NCI-H146 treated with DMSO at 0.1 percent for 48 hours (cell line): Measurements from ENCODE around the gene RAB31.
"Not testable (repeated sequence)": the region's sequence is repeated elsewhere in the genome, so short reads cannot be mapped to it uniquely, and the experiment has no call there.

Experiments used
- DNase-seq: peaks from one replicate; lab custom pipeline; 2025; ENCODE audit not compliant: unreplicated experiment; lab: John Stamatoyannopoulos, UW

RAB31 gene

DNA sequence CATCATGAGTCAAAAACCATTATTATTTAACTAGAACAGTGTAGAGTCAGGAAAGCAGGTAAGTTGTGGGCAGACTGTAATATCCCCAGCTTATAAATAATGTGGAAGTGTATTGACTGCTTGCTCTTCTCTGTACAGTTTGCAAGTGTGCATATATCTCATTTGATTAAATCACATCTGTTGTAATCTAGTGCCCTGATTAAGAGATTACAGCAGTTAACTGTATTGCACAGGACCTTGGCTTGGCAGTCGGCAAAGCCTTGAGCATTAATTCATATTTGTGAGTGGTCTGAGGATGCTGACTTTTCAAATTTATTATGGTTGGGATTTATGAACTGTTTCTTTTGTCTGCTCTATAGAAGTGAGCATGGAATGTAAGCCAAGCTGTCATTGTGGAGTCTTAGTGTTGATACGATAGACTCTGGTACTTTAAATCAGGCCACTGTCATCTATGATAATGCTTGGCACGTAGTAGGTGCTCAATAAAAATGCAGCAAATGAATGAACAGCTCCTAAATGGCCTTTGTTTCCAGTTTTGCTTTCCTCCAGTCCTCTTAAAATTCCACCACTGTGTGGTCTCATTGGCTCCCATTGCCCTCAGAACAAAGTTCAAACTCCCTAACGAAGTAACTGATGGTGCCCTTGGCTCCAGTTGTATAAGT lies 48.3 kb downstream of the RAB31 start:
- no peak for DNase-seq

DNA sequence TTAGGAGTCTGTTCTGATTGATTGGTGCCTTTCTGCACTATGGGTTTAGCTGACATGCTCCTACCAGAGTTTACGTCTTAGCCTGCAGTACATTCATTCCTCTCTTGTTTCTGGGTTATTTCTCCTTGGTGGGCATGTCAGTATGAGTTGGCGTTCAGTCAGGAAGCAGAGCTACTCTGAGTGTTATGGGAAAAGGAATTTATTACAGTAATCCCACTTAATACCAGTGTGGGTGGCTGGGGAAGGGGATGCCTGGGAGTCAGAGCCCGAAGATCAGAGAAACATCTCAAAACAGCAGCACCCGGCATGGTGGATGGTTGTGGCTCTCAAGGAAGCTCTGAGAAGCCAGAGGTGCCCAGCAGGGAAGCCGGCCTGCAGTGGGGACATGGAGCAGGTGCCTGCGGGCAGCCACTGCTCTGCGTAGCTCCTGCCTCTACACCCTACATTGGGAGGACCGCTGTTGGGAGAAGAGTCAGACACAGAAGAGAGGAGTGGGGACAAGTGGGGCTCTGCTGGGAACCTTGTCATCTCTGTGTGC lies 48.9 kb downstream of the RAB31 start:
- DNase-seq: no peak

DNA sequence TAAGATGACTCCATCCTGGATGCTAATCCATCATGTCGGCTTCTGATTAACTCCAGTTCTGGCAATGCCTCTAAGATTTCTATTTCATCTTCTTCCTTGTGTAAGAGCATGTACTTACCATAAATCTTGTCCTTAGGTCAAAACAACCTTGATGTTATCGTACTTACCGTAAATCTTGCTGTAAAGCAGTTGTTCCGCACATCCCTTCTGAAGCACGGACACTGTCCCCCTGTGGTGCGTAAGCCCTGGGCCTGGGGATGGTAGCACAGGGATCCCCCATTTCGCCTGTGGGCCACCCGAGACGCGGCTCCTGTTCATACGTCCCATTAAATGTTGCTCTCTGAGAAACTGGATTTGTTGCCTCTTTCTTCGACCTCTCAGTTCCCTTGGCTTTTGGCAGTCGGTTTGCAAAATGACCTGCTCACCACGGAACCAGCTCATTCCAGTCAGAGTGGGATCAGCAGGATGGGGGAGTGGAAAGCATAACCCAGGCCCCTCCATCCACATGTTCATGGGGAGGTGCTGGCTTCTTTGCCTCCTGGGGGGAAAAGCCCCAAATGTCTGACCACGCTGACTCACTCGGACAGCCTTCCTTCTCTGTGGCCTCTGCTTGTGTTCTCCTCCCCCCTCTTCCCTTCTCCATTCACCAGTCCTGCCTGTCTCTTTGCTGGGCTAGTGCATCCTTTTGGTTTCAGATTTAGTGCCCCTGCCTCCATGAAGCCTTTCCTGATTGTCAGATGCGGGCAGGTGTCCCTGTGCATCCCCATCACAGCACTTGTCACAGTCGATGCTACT lies 49.9 kb downstream of the RAB31 start:
- DNase-seq: no peak

DNA sequence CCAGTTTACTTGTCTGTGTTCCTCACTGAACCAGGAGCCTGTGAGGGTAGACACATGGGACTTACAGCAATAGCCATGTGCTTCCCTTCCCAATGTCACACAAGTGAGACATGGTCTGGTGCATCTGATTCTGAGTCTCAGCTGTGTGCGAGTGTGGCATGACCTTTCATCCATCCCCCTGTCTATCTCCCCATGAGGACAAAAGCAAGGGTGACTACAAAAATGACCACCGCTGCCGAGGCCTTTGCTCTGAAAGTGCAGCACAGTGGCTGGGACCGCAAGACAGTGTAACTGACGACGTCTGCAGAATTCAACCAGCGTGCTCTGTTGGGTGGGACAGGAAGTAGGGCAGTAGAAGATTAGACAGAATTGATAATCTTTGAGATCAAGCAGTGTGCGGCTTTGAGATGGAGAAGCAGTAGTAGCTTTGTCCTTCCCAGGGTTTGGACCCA lies 50.5 kb downstream of the RAB31 start:
- DNase-seq: no peak

DNA sequence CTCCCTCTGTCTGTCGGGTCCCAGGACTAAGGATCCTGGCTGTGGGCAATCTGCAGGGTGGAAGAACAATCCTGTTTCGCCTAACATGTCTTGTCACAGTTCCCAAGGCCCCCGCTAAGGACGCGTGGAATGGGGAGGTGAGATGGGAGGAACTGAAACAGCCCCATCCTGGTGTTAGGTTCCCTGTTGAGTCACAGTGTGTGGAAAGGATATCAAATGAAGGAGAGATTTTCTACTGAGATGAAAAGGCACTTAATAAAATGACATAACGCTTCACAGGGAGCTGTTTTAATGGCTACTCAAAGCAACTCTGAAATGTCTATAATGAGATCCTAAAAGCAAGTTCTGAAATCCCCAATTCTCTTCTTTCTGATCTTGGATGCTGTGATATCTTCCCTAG lies 52.5 kb downstream of the RAB31 start:
- DNase-seq: no peak

DNA sequence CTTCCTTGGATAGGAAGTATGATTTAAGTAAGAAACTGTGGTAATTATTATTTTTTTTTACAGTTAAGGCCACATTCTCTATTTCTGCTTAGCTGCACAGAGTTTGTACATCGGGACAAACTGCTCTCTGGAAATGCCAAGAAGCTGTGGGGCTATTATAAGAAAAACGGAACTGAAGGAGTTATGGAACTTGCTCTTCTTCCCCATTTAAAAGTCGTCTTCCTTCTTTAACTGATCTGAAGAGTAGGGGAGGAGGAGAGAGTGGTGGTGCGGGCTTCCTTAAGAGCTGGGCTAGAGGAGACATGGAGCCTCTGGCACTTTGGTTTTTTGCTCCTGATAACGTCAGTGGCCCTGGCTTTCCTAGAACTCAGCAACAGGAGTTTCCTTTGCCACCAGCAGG lies 54.4 kb downstream of the RAB31 start:
- DNase-seq: no peak

DNA sequence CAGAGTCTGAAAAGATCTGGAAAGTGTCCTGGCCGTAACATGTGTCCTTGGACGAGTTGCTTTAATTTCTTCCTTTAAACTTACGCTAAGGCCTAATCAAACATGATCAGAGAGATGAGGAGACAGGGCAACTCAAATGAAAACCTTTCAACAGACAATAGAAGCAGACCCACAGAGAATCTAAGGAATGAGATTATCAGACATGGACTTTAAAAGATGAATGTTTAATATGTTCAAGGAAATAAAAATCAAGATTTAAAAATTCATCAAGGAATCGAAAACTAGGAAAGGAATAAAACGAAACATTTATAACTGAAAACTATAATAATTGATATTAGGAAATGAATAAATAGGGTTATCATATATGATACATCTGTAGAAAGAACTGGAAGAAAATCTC lies 55.1 kb downstream of the RAB31 start:
- DNase-seq: no peak

DNA sequence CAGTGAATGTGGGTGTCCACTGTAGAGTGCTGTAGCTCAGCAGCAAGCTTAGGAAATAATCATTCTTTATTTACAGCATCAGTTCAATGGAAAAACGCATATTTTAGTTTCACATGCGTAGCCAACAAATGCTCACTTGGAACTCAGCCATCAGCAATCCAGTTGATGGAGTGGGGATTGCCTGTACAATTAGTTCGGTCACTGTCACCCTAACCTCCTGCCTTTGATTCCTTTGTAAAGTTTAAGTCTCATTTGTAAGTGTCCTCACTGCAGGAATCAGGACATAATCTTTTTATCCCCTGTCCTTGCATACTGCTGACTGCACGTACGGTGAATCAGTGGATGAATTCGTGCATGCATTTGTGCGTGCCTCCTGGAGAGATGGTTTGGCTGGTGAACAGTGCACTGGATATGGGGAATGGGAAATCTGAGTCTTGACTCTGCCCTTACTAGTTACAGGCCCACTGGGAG lies 55.9 kb downstream of the RAB31 start:
- no peak for DNase-seq

DNA sequence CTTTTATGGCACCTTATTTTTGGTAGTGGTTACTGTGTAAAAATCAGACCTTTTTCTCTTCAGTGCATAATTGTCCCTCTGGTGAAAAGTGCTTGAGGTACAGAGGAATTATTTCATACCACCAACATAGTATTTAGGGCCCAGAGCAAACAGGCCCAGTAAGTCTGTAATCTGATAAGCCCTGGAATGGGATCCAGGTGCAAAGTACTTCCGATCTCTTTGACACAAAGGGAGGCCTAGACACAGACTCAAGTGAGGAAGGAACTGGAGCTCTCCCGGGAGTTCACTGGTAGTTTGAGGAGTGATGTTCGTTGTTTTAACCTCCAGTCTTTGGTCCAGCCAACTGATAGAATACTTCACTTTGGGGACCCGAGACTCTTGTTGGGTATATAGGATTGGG lies 57.4 kb downstream of the RAB31 start:
- no peak for DNase-seq

DNA sequence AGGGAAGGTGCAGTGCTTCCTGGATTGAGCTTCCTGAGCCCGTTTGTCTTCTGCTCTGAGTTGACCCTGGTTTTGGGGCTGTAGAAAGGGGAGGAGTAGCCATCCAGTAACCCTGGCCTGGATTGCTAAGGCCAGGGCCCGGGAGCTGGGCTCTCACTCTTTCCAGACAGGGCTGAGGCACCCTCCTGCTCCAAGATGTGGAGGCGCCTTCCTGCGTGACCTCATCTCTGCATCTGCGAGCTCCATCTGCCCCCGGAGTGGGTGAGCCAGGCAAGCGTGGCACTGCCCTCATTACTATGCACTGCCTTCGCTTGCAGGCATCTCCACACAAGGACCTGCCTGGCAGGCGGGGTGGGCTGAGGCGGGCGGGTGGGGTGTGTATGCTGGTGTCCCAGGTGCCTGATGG lies 58.0 kb downstream of the RAB31 start:
- no peak for DNase-seq

DNA sequence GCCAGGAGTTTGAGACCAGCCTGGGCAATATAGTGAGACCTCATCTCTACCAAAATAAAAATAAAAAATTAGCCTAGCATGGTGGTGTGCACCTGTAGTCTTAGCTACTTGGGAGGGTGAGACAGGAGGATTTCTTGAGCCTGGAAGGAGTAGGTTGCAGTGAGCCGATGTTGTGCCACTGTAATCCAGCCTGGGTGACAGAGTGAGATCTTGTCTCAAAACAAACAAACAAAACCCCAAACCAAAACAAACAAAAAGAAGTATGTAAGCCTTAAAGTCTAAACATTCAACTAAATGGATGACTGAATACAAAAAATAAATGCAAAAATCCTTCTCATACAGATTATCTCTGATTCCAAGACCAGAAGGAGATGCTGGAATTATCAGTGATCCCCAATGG lies 58.6 kb downstream of the RAB31 start:
- DNase-seq: no peak

DNA sequence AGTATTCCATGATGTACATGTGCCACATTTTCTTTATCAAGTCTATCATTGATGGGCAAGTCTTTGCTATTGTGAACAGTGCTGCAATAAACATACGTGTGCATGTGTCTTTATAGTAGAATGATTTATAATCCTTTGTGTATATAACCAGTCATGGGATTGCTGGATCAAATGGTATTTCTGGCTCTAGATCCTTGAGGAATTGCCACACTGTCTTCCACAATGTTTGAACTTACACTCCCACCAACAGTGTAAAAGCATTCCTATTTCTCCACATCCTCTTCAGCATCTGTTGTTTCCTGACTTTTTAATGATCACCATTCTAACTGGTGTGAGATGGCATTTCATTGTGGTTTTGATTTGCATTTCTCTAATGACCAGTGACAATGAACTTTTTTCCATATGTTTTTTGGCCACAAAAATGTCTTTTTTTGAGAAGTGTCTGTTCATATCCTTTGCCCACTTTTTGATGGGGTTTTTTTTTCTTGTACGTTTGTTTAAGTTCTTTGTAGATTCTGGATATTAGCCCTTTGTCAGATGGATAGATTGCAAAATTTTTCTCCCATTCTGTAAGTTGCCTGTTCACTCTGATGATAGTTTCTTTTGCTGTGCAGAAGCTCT lies 60.1 kb downstream of the RAB31 start:
- DNase-seq: not testable (repeated sequence)

DNA sequence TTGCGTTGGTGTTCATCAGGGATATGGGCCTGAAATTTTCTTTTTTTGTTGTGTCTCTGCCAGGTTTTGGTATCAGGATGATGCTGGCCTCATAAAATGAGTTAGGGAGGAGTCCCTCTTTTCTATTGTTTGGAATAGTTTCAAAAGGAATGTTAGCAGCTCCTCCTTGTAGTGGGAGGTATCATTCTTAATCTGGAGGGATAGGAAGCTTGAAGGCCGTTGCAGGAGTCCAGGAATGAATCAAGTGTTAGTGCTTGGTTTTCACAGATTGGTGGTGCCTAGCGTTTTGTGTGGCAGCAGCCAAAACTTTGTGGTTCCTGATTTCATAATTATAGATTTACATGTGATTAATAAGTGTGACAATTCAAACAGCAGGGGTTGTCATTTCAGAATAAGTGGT lies 62.0 kb downstream of the RAB31 start:
- not testable (repeated sequence) for DNase-seq

DNA sequence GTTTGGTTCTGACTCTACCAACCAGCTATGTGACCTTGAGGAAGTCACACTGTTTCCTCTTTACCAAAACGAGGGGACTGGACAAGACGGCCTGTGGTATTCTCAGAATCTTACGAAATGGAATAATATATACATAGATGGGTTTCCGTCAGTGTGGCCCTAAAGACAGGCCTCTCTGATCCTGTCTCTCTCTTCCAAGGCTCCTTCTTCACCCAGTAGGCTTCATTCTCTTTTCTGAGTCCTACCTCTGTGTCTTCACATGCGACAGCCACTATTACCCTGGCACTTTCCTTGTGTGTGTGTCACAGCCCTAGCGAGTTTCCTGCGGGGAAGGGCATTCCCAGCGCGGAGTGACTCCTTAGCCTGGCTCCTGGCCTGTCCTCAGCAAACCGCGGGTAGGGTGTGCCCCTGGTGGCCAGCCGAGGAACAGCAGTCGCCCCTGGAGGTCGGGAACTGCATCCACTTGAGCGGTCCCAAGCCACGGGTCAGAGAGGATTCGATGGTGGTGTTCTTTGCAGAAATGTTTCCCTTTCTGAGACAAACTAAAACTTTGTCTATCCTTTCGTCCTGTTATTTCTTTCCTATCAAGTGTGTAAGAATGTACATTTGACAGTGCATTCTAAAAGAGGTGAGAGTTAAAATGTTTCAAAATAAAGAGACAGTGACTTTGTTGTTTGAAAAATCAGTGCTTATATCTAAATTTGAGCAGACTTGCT lies 63.3 kb downstream of the RAB31 start:
- no peak for DNase-seq

DNA sequence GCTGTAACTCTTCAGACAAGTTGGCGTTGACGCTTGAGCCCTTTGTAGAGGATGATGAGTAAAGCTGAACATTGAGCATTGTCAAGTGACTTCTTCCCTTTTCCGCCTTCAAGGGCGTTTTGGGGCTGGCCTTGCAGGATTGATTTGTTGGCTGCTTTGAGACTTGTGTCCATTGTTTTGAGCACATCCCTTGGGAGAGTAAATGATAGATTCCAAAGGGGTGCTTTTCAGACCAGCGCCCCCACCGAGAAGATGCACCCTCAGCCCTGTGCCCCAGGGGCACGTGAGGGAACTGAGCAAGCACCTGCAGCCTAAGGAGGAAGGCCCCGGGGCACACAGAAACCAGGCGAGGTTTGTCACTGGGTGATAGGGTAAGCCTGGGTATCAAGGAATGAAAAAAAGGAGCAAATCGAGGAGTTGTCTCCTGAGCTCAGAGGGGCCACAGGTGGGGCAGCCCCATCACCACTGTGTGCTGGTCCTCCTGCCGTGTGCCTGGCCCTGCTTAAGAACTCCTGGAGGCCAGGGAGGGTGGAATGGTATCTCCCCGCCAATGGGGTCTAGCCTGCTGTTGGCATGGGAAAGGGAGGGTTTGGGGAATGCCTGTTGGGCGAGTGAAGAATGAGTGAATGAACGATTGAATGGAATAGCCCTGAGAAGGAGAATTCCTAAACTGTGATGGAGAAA lies 64.0 kb downstream of the RAB31 start:
- no peak for DNase-seq

DNA sequence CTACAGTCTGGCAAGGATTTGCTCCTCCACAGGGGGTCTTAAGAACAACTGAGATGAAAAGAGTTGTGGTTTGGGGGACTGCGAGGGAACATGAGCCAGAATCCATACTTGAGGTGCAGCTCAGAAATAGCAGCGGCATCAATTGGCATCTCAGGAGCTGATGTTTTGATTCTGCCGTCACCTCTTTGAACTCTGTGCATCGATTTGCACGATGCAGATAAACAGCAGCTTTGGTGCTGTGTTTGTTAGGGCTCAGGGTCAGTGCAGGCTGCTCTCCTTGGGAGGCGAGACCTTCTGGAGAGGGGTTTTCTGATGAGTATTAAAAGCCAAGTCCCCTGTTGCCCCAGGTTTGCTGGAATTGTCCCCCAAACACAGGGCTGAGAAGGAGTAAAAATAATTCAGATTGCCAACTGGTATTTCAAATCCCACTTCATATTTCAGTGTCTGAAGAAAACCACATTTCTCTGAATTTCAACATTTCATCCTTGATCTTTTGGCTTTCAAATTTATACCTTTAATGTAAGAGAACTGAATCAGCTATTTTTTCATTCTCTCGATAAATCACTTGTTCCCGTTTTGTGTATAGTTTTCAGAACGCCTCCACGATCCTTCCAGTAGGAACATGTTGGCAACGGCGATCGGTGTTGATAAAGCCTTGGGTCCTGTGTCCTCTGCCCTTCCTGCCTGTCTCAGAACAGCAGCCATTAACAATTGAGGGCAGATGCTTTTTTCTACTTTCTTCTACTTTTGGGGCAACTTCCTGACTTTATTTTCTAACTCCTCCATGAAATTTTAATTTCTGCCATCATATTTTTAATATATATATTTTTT lies 65.0 kb downstream of the RAB31 start:
- no peak for DNase-seq

DNA sequence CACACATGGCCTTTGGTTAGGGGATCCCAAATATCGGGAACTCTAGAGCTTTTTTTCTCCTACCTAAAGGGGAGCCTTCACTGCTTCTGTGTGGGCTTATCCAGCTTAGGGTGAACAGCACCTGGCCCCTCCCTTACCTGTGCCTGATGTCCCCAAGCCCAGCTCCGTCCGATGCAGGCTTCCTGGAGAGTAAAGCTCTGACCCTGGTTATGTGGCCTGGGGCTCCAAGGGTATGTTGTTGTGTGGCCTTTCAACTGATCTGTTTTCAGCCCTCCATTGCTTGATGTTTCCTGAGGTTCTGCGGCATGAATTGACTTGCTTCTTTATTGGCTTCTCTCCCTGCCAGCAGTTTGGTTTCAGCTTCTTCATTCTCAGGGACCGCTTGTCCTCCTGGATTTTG lies 66.0 kb downstream of the RAB31 start:
- no peak for DNase-seq

DNA sequence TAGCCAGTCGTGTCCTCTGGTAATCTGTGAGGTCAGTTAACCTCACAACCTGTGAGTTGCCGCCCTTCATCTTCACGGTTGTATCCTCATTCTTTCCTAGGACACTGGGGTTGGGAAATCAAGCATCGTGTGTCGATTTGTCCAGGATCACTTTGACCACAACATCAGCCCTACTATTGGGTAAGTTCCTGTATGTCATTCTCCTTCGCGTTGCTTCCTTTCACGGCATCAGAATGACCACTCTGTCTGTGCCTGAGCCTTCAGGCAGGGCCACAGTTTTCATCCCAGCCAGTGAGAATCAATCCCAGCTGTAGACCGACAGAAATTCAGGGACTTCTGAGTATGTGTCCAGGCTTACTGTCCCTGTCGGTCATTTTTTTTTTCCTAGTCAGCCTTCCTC lies 67.1 kb downstream of the RAB31 start:
- no peak for DNase-seq

DNA sequence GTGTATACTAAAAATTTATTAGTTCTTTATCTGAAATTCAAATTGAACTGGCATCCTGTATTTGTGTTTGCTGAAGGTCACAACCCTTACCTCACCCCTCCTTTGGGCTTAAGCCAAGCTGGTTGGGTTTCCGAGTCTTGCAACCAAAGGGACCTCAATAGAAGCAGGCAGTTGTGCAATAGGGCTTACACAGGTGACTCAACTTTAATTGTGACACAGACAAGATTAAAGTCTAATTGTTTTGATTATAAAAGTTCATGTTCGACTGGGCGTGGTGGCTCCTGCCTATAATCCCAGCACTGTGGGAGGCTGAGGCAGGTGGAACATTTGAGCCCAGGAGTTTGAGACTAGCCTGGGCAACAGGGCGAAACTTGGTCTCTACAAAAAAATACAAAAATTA lies 71.5 kb downstream of the RAB31 start:
- DNase-seq: no peak
